H1 (cell line): ENCODE measurements around the gene DIP2C. TPM values are rescaled to one million over a fixed set of nuclear protein-coding genes. Genes with fewer than 3 reads are reported as not detected.

ENCODE experiments used
- CTCF ChIA-PET: fragments of 300-600 bp; sonication (Branson Sonifier 250); formaldehyde crosslinking; loops from one replicate; lab custom pipeline; 2021; ENCODE audit not compliant: partially characterized antibody; lab: Charles Lee
- POLR2A ChIA-PET: fragments of 300-600 bp; sonication (Branson Sonifier 250); formaldehyde crosslinking; loops from one replicate; lab custom pipeline; 2021; ENCODE audit warnings: inconsistent platforms; ENCODE audit not compliant: partially characterized antibody; lab: Charles Lee
- DNase-seq, 2 experiments: peaks; one replicate each; pipeline versions ENCODE4 v3.0.0 to v3.0.0-alpha.2; 2010 to 2022; ENCODE audit warnings: low spot score in 2 of 2, low read depth in 1 of 2, mixed read lengths in 1 of 2
- FAIRE-seq: peaks from 2 replicates; lab custom pipeline; 2011; peaks lifted over from hg19 to GRCh38; lab: Jason Lieb, UNC
- H2AFZ ChIP-seq: 2 replicates; pipeline ENCODE4 v1.8.1; 2012; ENCODE audit warnings: low read length, inconsistent platforms
- H2AK5ac ChIP-seq: 2 replicates; pipeline ENCODE4 v1.6.1; 2013; ENCODE audit warnings: low read depth, low read length
- H2BK120ac ChIP-seq: replicated peaks from 2 replicates; pipeline ENCODE3; 2013; ENCODE audit warnings: low read depth, low read length, inconsistent platforms
- H2BK12ac ChIP-seq: 2 replicates; pipeline ENCODE4 v1.6.1; 2013; ENCODE audit warnings: low read depth, low read length
- H2BK15ac ChIP-seq: 2 replicates; pipeline ENCODE4 v1.6.1; 2013; ENCODE audit warnings: low read length
- H2BK20ac ChIP-seq: 2 replicates; pipeline ENCODE4 v1.6.1; 2013; ENCODE audit warnings: low read length
- H2BK5ac ChIP-seq: 2 replicates; pipeline ENCODE4 v1.6.1; 2013; ENCODE audit warnings: low read depth, low read length
- H3K14ac ChIP-seq: 2 replicates; pipeline ENCODE4 v1.6.1; 2013; ENCODE audit warnings: inconsistent platforms; ENCODE audit not compliant: insufficient read length
- H3K18ac ChIP-seq: 2 replicates; pipeline ENCODE4 v1.6.1; 2013; ENCODE audit warnings: low read length; ENCODE audit errors: extremely low read depth
- H3K23ac ChIP-seq: 2 replicates; pipeline ENCODE4 v1.6.1; 2013; ENCODE audit warnings: inconsistent platforms; ENCODE audit not compliant: insufficient read length
- H3K23me2 ChIP-seq: 2 replicates; pipeline ENCODE4 v1.6.1; 2013; ENCODE audit warnings: low read depth, low read length
- H3K27ac ChIP-seq: 2 replicates; pipeline ENCODE4 v1.6.1; 2011; ENCODE audit warnings: low read depth, low read length, inconsistent platforms
- H3K27me3 ChIP-seq, 4 experiments: replicated peaks in 1 of 4; 1 replicate in 1 of 4; 2 replicates in 3 of 4; pipeline versions ENCODE4 v1.6.1 to v1.8.1; 2011 to 2013; ENCODE audit warnings: low read length in 3 of 4, mild to moderate bottlenecking in 3 of 4, inconsistent platforms in 2 of 4, mixed read lengths in 2 of 4, moderate library complexity in 1 of 4; ENCODE audit not compliant: control insufficient read depth in 3 of 4, insufficient read depth in 3 of 4; ENCODE audit errors: extremely low read depth in 1 of 4
- H3K36me3 ChIP-seq, 4 experiments: 2 replicates each; pipeline versions ENCODE4 v1.6.1 to v1.8.1; 2011 to 2013; ENCODE audit warnings: mild to moderate bottlenecking in 4 of 4, low read length in 3 of 4, moderate library complexity in 2 of 4, control low read depth in 1 of 4, inconsistent platforms in 1 of 4; ENCODE audit not compliant: insufficient read depth in 4 of 4, control insufficient read depth in 2 of 4
- H3K4ac ChIP-seq: replicated peaks from 2 replicates; pipeline ENCODE3; 2013; ENCODE audit warnings: low read length, low read depth, mixed read lengths, inconsistent platforms; ENCODE audit not compliant: insufficient read length
- H3K4me1 ChIP-seq, 4 experiments: replicated peaks in 1 of 4; 1 replicate in 1 of 4; 2 replicates in 3 of 4; pipeline versions ENCODE4 v1.6.1 to v1.8.1; 2011 to 2013; ENCODE audit warnings: low read length in 3 of 4, inconsistent platforms in 2 of 4, mixed read lengths in 1 of 4; ENCODE audit not compliant: insufficient read depth in 4 of 4, control insufficient read depth in 3 of 4
- H3K4me2 ChIP-seq, 2 experiments: 2 replicates each; pipeline versions ENCODE4 v1.6.1 to v1.8.1; 2011 to 2013; ENCODE audit warnings: low read depth in 2 of 2, low read length in 2 of 2, control low read depth in 1 of 2, inconsistent platforms in 1 of 2, mild to moderate bottlenecking in 1 of 2; ENCODE audit not compliant: insufficient read depth in 1 of 2
- H3K4me3 ChIP-seq, 4 experiments: fragments of 200-600, 300-600 bp in 1 of 4; sonication (generic), shearing (Covaris generic), sonication (Bioruptor Twin) in 1 of 4; 2 replicates each; pipeline versions ENCODE4 v1.5.1 to v1.8.1; 2011 to 2016; ENCODE audit warnings: low read length in 4 of 4, low read depth in 3 of 4, control low read depth in 2 of 4, inconsistent platforms in 2 of 4, mild to moderate bottlenecking in 2 of 4, mixed read lengths in 1 of 4, moderate library complexity in 1 of 4; ENCODE audit not compliant: insufficient read depth in 2 of 4; ENCODE audit errors: extremely low read depth in 1 of 4
- H3K56ac ChIP-seq: replicated peaks from 2 replicates; pipeline ENCODE3; 2013; ENCODE audit warnings: low read depth, mild to moderate bottlenecking, mixed read lengths, low read length, inconsistent platforms; ENCODE audit not compliant: insufficient read length
- H3K79me1 ChIP-seq: 2 replicates; pipeline ENCODE4 v1.6.1; 2013; ENCODE audit warnings: low read depth, low read length, control low read depth
- H3K79me2 ChIP-seq, 2 experiments: 2 replicates each; pipeline versions ENCODE4 v1.6.1 to v1.8.1; 2012 to 2013; ENCODE audit warnings: low read length in 2 of 2, mild to moderate bottlenecking in 2 of 2, inconsistent platforms in 1 of 2; ENCODE audit not compliant: insufficient read depth in 2 of 2, control insufficient read depth in 1 of 2
- H3K9ac ChIP-seq, 4 experiments: replicated peaks in 1 of 4; 1 replicate in 1 of 4; 2 replicates in 3 of 4; pipeline versions ENCODE4 v1.6.1 to v1.8.1; 2011 to 2013; ENCODE audit warnings: low read depth in 3 of 4, low read length in 3 of 4, control low read depth in 2 of 4, mild to moderate bottlenecking in 2 of 4, moderate library complexity in 2 of 4, inconsistent platforms in 1 of 4; ENCODE audit errors: extremely low read depth in 1 of 4
- H3K9me3 ChIP-seq, 2 experiments: 2 replicates each; pipeline versions ENCODE4 v1.6.1 to v1.8.1; 2012 to 2013; ENCODE audit warnings: mild to moderate bottlenecking in 2 of 2, moderate library complexity in 2 of 2, control low read depth in 1 of 2, inconsistent platforms in 1 of 2, low read depth in 1 of 2, low read length in 1 of 2, mixed read lengths in 1 of 2; ENCODE audit not compliant: insufficient read depth in 2 of 2
- H4K20me1 ChIP-seq, 2 experiments: replicated peaks in 1 of 2; 2 replicates each; pipeline versions ENCODE3 to v1.8.1; 2011 to 2013; ENCODE audit warnings: inconsistent platforms in 2 of 2, low read length in 2 of 2, mild to moderate bottlenecking in 1 of 2; ENCODE audit not compliant: insufficient read depth in 2 of 2, control insufficient read depth in 1 of 2
- H4K5ac ChIP-seq: 2 replicates; pipeline ENCODE4 v1.6.1; 2013; ENCODE audit warnings: low read length, low read depth, mixed read lengths, inconsistent platforms; ENCODE audit not compliant: insufficient read length
- H4K8ac ChIP-seq: 2 replicates; pipeline ENCODE4 v1.8.0; 2013; ENCODE audit warnings: mild to moderate bottlenecking, moderate library complexity, low read length, inconsistent platforms; ENCODE audit not compliant: insufficient read depth; ENCODE audit errors: extremely low read depth
- H4K91ac ChIP-seq: replicated peaks from 2 replicates; pipeline ENCODE3; 2013; ENCODE audit warnings: low read length, mixed read lengths, inconsistent platforms; ENCODE audit not compliant: insufficient read length
- CBX5 ChIP-seq: fragments of 300-800, 300-1000 bp; sonication (generic); IDR thresholded peaks from 2 replicates; pipeline ENCODE4 v1.7.1; 2016; ENCODE audit warnings: antibody characterized with exemption, low read length, low read depth
- KDM5A ChIP-seq: fragments of 200-600 bp; IDR thresholded peaks from 2 replicates; pipeline ENCODE4 v1.7.1; 2012; ENCODE audit warnings: mild to moderate bottlenecking, low read length, inconsistent platforms, mixed read lengths
- NANOG ChIP-seq: IDR thresholded peaks from 2 replicates; pipeline ENCODE4 v1.6.1; 2011; ENCODE audit warnings: low read length, low read depth, mild to moderate bottlenecking, inconsistent platforms; ENCODE audit not compliant: insufficient read depth, poor library complexity, severe bottlenecking
- RBBP5 ChIP-seq: IDR thresholded peaks from 2 replicates; pipeline ENCODE4 v1.7.1; 2012; ENCODE audit warnings: low read depth, mild to moderate bottlenecking, inconsistent platforms, low read length, moderate library complexity, borderline replicate concordance
- YY1 ChIP-seq: IDR thresholded peaks from 2 replicates; pipeline ENCODE4 v1.6.1; 2011; ENCODE audit warnings: low read depth, mild to moderate bottlenecking, low read length
- WGBS, 2 experiments: shearing (Covaris generic) in 1 of 2; methylation state at CpG; one replicate each; pipeline versions ENCODE4 v1.1.6 to v1.1.7; 2013 to 2015; ENCODE audit warnings: low lambda C conversion rate in 2 of 2, mixed read lengths in 2 of 2, inconsistent platforms in 1 of 2, low coverage in 1 of 2, missing lambda C conversion rate in 1 of 2; ENCODE audit not compliant: insufficient replicate concordance in 2 of 2, insufficient coverage in 1 of 2, insufficient read length in 1 of 2; ENCODE audit errors: extremely low coverage in 1 of 2, missing lambda C conversion rate in 1 of 2; 5-methylcytosine and 5-hydroxymethylcytosine counted together
- polyA plus RNA-seq, 7 experiments: library from polyadenylated mRNA; depleted of rRNA in 3 of 7; stranded (reverse) in 5 of 7; unstranded in 2 of 7; fragments of >200 nt in 5 of 7; fragments of 200-250 nt in 2 of 7; gene quantifications; 1 replicate in 5 of 7; 2 replicates in 1 of 7; 4 replicates in 1 of 7; pipeline versions ENCODE4 v1.2.1 to v1.2.3, GENCODE V29; 2011 to 2013; ENCODE audit warnings: missing spikeins in 2 of 7, mixed read lengths in 2 of 7
- total RNA-seq: library from RNA; stranded (reverse); fragmentation: NEBNext Ultra II Directional; extraction: Animal tissue kit (Norgen Biotek cat#: 25700); gene quantifications from 2 replicates; pipeline ENCODE4 v1.2.1, GENCODE V29; 2021
- TF ChIP-seq, protein P1 (sequence below): IDR thresholded peaks from 2 replicates; pipeline ENCODE4 v1.6.1; 2012; ENCODE audit warnings: inconsistent platforms

Gene DIP2C
- total and polyA plus RNA-seq, 2 of the 8 experiments (the other 6 are each of a cell fraction or from before 2014, with no cell fraction given) = 3.8 to 9.3 TPM

DNA sequence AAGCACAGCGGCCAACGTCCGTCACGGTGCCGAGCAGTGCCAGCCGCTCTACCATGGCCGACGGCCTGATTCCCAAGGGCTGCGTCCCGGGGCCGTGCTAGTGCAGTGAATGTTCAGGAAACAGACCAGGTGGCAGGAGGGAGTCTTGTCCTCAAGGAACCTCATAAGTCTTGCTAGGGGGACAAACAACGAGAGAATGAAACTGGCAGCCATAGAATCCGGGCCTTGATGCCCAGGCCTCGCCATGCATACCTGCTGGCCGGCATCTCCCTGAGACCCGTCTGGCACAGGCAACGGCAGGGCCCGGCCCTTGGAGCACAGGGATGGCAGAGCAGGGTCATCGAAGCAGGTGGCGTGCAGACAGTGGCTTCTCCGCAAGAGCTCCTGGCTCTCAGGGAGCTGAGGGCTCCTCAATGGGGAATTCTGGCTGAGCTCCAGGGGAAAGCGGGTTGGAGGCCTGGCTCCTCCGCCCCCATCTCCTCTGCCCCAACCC is 58.8 kb downstream of the DIP2C start:
- no peak for TF ChIP-seq NANOG
- TF ChIP-seq CBX5 = no peak
- TF ChIP-seq, protein P1, sequence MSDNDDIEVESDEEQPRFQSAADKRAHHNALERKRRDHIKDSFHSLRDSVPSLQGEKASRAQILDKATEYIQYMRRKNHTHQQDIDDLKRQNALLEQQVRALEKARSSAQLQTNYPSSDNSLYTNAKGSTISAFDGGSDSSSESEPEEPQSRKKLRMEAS = no peak
- TF ChIP-seq RBBP5 = no peak
- TF ChIP-seq KDM5A = no peak
- TF ChIP-seq YY1 = no peak
- no peak overlapping the region for H2BK5ac ChIP-seq
- H3K4me1 ChIP-seq = peaks cover 1 to 7% (median 2%) of the 10 kb centered on the region in 4 experiments; a peak in 5 of 7 replicates
- H3K23me2 ChIP-seq = no peaks in the 10 kb centered on the region
- no peak for DNase-seq
- no peak overlapping the region for H2BK15ac ChIP-seq
- H3K79me1 ChIP-seq = peaks cover 8% of the 10 kb centered on the region; the same call in 1 of the 2 replicates
- 0 out of 2 replicates have a peak overlapping the region, but pooled peaks have one; percentile 9 for H2BK12ac ChIP-seq
- no peak overlapping the region for H2BK120ac ChIP-seq
- POLR2A ChIA-PET = no interaction called here
- H3K27me3 ChIP-seq = no peaks in the 10 kb centered on the region
- no peak overlapping the region for H3K18ac ChIP-seq
- no peak for FAIRE-seq
- no peak overlapping the region for H3K56ac ChIP-seq
- H3K9ac ChIP-seq = no peak overlapping the region
- no peak overlapping the region for H3K27ac ChIP-seq
- H3K36me3 ChIP-seq = no peaks in the 10 kb centered on the region
- no peak overlapping the region for H4K5ac ChIP-seq
- no peak overlapping the region for H2AFZ ChIP-seq
- H4K20me1 ChIP-seq = peaks cover 5 to 11% of the 10 kb centered on the region in 2 experiments
- no peak overlapping the region for H4K8ac ChIP-seq
- no peak overlapping the region for H2AK5ac ChIP-seq
- no peak overlapping the region for H3K4me3 ChIP-seq
- no peak overlapping the region for H3K4me2 ChIP-seq
- no peak overlapping the region for H4K91ac ChIP-seq
- peaks cover 0 to 10% of the 10 kb centered on the region in 2 experiments; a peak in 1 of 4 replicates for H3K79me2 ChIP-seq
- no peaks in the 10 kb centered on the region; a peak in 1 of 4 replicates for H3K9me3 ChIP-seq
- H3K23ac ChIP-seq = no peak overlapping the region
- H3K14ac ChIP-seq = no peak overlapping the region
- CTCF ChIA-PET = no interaction called here
- WGBS, 2 experiments = 96% methylated on average over 22 of the region's 23 CpGs; no CpG with 5 or more reads in 1 of the 2 experiments
- H3K4ac ChIP-seq = no peak overlapping the region
- no peak overlapping the region for H2BK20ac ChIP-seq
